CD4-positive, alpha-beta T cell treated with Interleukin-17A for 1 hour (primary cell): ENCODE results near the gene MLEC.

ENCODE experiments used
- DNase-seq: peaks from one replicate; pipeline ENCODE4 v3.0.0-alpha.2; 2020

Gene MLEC

GRCh38 chr12:120697344-120697743, 10.4 kb downstream of the MLEC start:
- no peak for DNase-seq

GRCh38 chr12:120698665-120699064, 11.7 kb downstream of the MLEC start:
- DNase-seq = no peak

GRCh38 chr12:120699553-120699952, 12.6 kb downstream of the MLEC start:
- DNase-seq = no peak

GRCh38 chr12:120700886-120701285, 13.9 kb downstream of the MLEC start:
- no peak for DNase-seq

- DNase-seq = no peak
These were observed 15.7 kb downstream of the MLEC start for GRCh38 chr12:120702637-120703036.

- no peak for DNase-seq
These were observed 16.5 kb downstream of the MLEC start for GRCh38 chr12:120703311-120703942.

- no peak for DNase-seq
These were observed 18.7 kb downstream of the MLEC start for GRCh38 chr12:120705618-120706017.

- DNase-seq = no peak
These were observed 19.1 kb downstream of the MLEC start for GRCh38 chr12:120706029-120706428.

GRCh38 chr12:120708651-120709050, 21.7 kb downstream of the MLEC start:
- no peak for DNase-seq

GRCh38 chr12:120710031-120710804, 23.3 kb downstream of the MLEC start, which contains the start of gene UNC119B:
Gene UNC119B (plus strand): TSS chr12:120710458. CDS start chr12:120710475, 17 bp downstream.
- peak; percentile 73 for DNase-seq

- peak; percentile 30 for DNase-seq
These were observed 23.9 kb downstream of the MLEC start for GRCh38 chr12:120710805-120711296.

GRCh38 chr12:120711411-120711810, 24.5 kb downstream of the MLEC start:
- DNase-seq = no peak

- DNase-seq = no peak
These were observed 25.7 kb downstream of the MLEC start for GRCh38 chr12:120712610-120713009.

- peak; percentile 88 for DNase-seq
These were observed 27.0 kb downstream of the MLEC start for GRCh38 chr12:120713861-120714482.

GRCh38 chr12:120718055-120718454, 31.1 kb downstream of the MLEC start:
- DNase-seq = no peak

GRCh38 chr12:120719072-120719471, 32.1 kb downstream of the MLEC start:
- DNase-seq = no peak

GRCh38 chr12:120719496-120720233, 32.7 kb downstream of the MLEC start:
- no peak for DNase-seq

- no peak for DNase-seq
These were observed 33.5 kb downstream of the MLEC start for GRCh38 chr12:120720234-120720986.

GRCh38 chr12:120720987-120721801, 34.2 kb downstream of the MLEC start:
- no peak for DNase-seq

- DNase-seq = no peak
These were observed 34.9 kb downstream of the MLEC start for GRCh38 chr12:120721866-120722265.

GRCh38 chr12:120722784-120723183, 35.8 kb downstream of the MLEC start:
- no peak for DNase-seq
